ENCODE measurements around the gene CNTN6. TPM values are rescaled to one million over a fixed set of nuclear protein-coding genes. Genes with fewer than 3 reads are reported as not detected.

The CNTN6 gene
- total RNA-seq, 1 experiment from 2014 or later, result not detected

- H3K79me1 ChIP-seq (ENCODE audit: insufficient read depth, low read depth, low read length, poor library complexity, severe bottlenecking), result no peaks in the 10 kb centered on the region
- H4K20me1 ChIP-seq (ENCODE audit: control insufficient read depth, insufficient read depth, insufficient read length), result no peaks in the 10 kb centered on the region
- H3K9ac ChIP-seq (ENCODE audit: extremely low read depth, insufficient read length, low read length), result no peak overlapping the region
- Mint-ChIP-seq H3K4me3 (no peak overlapping the region), H3K27ac (no peak overlapping the region), H3K36me3 (ENCODE audit: insufficient read depth in 1 of 3, low read depth in 3 of 3) (no peaks in the 10 kb centered on the region), H3K27me3 (ENCODE audit: low read depth) (no peaks in the 10 kb centered on the region), H3K4me1 (peaks cover 2 to 3% of the 10 kb centered on the region in 2 experiments; a peak in 1 of 4 replicates), H3K9me3 (no peaks in the 10 kb centered on the region)
- no peak overlapping the region for H4K91ac ChIP-seq (ENCODE audit: insufficient read length, low read depth, low read length)
- no peaks in the 10 kb centered on the region for H3K4me1 ChIP-seq (ENCODE audit: insufficient read depth, low read length)
- H3K9me3 ChIP-seq (ENCODE audit: control insufficient read depth, low read depth, low read length), result no peaks in the 10 kb centered on the region
- H3K27me3 ChIP-seq (ENCODE audit: insufficient read depth, low read length), result no peaks in the 10 kb centered on the region
- TF ChIP-seq CTCF (conservative IDR thresholded peaks at IDR 0.05), result peak; percentile 56; the same call in 2 of the 3 replicates
- H3K23me2 ChIP-seq (ENCODE audit: insufficient read length, low read depth, low read length, poor library complexity, severe bottlenecking), result no peaks in the 10 kb centered on the region
- H3K23ac ChIP-seq (ENCODE audit: insufficient read length, low read depth, low read length), result no peak overlapping the region
- H3K14ac ChIP-seq (ENCODE audit: insufficient read depth, low read length), result no peak overlapping the region
- H2BK15ac ChIP-seq (ENCODE audit: low read depth, low read length), result no peak overlapping the region
- no peak overlapping the region for H3K56ac ChIP-seq (ENCODE audit: insufficient read length, low read depth, low read length)
- no peak overlapping the region for H4K5ac ChIP-seq (ENCODE audit: insufficient read length, low read depth, low read length)
- H3K18ac ChIP-seq (ENCODE audit: insufficient read length, low read depth, low read length), result no peak overlapping the region
- no peak overlapping the region for H2BK5ac ChIP-seq (ENCODE audit: insufficient read length, low read length)
- no peak overlapping the region for H2BK120ac ChIP-seq (ENCODE audit: low read depth, low read length, poor library complexity, severe bottlenecking)
- no peak overlapping the region for H3K4me2 ChIP-seq (ENCODE audit: insufficient read depth, insufficient read length, low read length)
- no peak overlapping the region for H3T11ph ChIP-seq (ENCODE audit: low read length)
- no peak overlapping the region for H2AFZ ChIP-seq (ENCODE audit: low read length)
- H2AK5ac ChIP-seq (ENCODE audit: insufficient read length, low read length), result no peak overlapping the region
- DNase-seq, result no peak
- H4K8ac ChIP-seq (replicated peaks; ENCODE audit: insufficient read length, low read depth, low read length), result no peak overlapping the region
- H3K27ac ChIP-seq (ENCODE audit: insufficient read length, low read depth, low read length), result no peak overlapping the region
- no peak overlapping the region for H2BK20ac ChIP-seq (ENCODE audit: low read depth, low read length, poor library complexity, severe bottlenecking)
- no peak overlapping the region for H3K4ac ChIP-seq (ENCODE audit: low read depth, low read length)
- no CpG with 5 or more reads among the region's 3 CpGs for WGBS (ENCODE audit: extremely low coverage, insufficient read length, low lambda C conversion rate)
- no peaks in the 10 kb centered on the region for H3K79me2 ChIP-seq (ENCODE audit: insufficient read depth, low read length)
- H2BK12ac ChIP-seq (ENCODE audit: insufficient read length, low read depth, low read length), result no peak overlapping the region
Measured at GRCh38 chr3:1348547-1348946, 255.7 kb downstream of the CNTN6 start.
